NCI-H2196 treated with DMSO at 0.1 percent for 48 hours (cell line): Measurements from ENCODE around the gene DDX43.
"Not testable (repeated sequence)": the region's sequence is repeated elsewhere in the genome, so short reads cannot be mapped to it uniquely, and the experiment has no call there.

Source experiments
- DNase-seq: peaks from one replicate; lab custom pipeline; 2025; ENCODE audit not compliant: unreplicated experiment; lab: John Stamatoyannopoulos, UW

Gene DDX43

DNA sequence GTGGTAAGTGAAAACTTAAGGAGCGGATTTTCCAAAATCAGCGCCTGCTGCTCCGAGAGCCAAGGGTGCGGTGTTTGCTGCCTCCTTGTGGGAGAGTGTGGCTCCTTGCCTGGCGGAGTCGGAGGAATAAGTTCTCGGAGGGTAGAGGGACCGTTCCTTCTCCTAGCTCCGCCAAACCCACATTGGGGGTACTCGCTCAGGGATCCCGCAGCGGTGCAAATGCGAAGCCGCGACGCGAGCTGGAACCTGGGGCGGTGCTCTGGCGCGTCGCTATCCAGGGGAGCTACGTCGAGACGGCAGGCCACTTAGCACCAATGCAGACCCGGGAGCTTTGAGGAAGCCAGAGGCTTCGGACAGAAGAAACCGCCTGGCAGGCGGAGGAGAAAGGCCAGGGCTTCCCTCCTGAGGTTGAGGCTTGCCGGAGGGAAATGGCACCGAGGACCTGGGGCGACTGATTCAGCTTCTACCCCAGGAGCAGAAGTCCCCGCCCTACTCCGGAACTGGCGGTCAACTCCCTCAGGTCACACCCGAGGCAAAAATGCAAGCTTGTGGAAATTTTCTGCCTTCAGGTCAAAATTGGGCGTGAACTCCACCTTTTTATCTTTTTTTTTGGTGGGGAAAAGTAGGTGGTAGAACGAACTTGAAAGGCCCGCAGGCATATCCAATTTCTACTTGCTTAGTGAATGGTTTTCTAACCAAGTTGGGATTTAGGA, 5.7 kb upstream of the DDX43 start:
- peak; percentile 10 for DNase-seq

DNA sequence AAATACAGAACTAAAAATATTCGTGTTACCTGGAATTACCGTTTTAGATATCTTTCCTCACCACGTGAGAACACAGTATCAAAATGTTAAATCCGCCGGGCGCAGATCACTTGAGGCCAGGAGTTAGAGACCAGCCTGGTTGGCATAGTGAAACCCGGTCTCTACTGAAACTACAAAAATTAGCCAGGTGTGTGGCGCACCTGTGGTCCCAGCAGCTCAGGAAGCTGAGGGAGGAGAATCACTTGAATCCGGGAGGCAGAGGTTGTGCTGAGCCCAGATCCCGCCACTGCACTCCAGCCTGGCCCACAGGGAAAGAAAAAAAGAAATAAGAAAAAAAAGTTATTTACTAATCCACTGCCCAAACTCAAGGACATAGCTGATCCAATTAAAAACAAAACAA, 4.8 kb upstream of the DDX43 start:
- DNase-seq: no peak

DNA sequence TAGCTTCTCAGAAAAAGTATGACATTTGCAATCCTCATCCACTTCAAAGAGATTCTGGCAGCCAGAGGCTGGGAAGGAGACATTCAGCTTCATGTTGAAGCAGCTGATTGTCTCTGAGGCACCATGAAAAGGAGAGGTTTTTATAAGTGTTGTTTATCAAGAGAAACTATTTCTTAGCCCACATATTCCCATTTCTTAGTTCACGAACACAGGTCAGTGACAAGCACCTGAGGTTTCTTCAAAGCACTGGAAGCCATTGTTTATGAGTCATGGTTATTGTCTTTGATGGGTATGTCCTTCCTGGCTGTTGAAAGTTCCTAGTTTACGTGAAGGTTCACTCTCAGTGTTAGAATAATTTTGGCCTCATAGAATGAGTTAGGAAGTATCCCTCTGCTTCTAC, 3.0 kb upstream of the DDX43 start:
- no peak for DNase-seq

DNA sequence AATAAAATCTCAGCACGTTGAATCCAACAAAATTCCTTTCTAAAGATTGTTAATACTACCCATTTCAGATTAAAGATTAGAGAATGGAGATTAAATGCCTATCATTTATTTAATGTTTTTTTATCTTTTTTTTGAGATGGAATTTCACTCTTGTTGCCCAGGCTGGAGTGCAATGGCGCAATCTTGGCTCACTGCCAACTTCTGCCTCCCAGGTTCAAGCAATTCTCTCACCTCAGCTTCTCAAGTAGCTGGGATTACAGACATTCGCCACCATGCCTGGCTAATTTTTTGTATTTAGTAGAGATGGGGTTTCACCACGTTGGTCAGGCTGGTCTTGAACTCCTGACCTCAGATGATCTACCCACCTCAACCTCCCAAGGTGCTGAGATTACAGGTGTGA, 2.4 kb upstream of the DDX43 start:
- DNase-seq: not testable (repeated sequence)

DNA sequence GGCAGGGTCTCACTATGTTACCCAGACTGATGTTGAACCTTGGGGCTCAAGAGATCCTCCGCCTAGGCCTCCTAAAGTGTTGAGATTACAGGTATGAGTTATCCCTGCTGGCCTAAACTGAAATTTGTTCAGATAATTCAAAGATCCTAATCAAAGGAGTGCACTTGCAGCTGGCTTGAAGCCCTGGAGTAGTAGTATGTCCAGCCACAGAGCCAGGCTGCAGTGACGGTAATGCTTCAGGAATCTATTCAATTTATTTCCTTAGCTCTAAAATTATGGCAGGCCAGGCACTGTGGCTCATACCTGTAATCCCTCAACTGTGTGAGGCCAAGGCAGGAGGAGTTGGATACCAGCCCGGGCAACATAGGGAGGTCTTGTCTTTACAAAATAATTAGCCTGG, 1.4 kb upstream of the DDX43 start:
- DNase-seq: no peak

DNA sequence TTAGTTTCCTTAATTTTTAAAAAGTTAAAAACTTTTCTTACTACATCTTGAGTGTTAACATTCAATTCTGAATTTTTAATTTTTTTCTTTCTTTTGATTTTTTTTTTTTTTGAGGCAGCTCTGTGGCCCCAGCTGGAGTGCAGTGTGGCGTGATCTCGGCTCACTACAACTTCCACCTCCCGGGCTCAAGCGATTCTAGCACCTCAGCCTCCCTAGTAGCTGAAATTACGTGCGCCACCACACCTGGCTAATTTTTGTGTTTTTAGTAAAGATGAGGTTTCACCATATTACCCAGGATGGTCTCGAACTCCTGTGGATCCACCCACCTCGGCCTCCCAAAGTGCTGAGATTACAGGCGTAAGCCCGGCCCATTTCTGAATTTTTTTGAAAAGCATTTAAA, 1.2 kb downstream of the DDX43 start:
- no peak for DNase-seq

DNA sequence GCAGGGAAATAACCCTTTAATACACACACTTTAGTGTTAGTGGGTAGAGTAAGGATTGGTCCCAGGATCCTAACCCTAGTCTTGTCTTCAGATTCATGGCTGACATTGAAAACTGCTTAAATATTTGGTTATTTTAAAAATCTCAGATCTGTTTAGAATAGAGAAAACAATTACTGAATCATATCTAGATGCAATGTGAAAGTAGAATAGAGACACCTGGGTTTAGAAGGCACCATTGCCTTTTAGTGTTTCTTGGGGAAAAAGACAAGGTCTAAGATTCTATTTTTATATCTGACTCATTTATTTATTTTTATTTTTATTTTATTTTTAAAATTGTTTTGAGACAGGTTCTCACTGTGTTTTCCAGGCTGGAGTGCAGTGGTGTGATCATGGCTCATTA, 6.0 kb downstream of the DDX43 start:
- no peak for DNase-seq

DNA sequence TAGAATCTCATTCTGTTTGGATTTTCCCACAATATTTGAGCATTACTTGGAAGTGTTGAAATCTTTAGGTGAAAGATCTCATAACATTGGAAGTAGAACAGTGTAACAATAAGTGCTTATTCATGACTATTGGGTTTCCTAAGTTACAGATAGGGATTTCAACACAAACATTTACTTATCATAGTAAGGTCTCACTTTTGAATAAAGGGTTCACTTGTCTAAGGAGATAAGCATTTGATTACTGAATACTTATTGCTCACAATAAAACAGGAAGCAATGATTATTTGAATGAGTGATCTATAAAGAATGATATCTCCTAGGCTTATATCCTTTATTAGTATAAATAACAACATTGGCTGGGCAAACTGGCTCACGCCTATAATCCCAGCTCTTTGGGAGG, 14.8 kb downstream of the DDX43 start:
- no peak for DNase-seq

DNA sequence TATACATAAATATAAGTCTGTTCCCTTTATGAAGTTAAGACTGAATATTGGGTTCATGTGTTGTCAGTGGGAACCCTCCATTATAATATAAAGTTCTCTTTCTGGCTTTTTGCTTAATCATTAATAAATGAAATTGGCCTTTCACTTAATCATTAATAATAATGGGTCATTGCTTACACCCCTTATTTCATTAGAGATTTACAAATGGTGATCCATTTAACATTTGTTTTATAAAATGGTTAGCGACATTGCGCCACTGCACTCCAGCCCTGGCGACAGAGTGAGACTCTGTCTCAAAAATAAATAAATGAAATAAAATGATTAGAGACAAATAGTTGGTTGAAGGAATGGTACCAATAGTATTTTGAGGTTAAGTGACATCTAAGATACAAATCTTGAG, 18.5 kb downstream of the DDX43 start:
- no peak for DNase-seq

DNA sequence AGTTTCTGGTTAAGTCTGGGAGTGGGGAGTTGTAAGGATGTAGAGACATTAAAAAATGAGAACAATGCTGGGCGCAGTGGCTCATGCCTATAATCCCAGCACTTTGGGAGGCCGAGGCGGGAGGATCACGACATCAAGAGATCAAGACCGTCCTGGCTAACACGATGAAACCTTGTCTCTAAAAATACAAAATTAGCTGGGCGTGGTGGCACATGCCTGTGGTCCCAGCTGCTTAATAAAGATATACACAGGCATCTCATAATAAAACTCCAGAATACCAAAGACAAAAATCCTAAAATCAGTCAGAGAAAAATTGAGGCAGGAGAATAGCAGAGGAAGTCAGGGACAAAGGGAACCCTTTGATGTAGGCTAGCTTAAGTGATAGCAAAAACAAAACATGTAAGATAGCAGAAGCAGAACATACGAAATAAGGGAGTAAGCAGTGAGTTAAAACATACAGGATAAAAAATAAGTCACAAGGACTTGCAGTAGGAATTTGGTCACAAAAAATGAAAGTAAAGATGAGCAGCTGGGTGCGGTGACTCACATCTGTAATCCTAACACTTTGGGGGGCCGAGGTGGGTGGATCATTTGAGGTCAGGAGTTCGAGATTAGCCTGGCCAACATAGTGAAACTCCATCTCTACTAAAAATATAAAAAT, 23.6 kb downstream of the DDX43 start:
- DNase-seq: no peak

DNA sequence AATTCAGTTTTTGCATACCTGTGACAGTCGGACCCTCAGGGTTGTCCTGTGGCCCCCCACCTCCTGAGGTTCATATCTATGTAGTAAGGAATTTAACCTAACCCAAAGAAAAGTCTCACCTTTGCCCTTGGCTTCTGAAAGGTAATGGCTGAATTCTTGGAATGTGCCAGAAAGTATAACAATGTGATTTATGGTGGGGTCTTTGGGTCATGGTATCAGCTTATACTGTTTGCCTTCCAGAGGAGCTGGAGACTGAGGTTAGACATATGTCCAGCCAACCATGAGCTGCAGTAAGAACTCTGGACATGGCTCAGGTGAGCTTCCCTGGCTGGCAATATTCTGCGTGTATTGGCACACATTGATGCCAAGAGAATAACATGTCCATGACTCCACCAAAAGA, 26.9 kb downstream of the DDX43 start:
- no peak for DNase-seq

DNA sequence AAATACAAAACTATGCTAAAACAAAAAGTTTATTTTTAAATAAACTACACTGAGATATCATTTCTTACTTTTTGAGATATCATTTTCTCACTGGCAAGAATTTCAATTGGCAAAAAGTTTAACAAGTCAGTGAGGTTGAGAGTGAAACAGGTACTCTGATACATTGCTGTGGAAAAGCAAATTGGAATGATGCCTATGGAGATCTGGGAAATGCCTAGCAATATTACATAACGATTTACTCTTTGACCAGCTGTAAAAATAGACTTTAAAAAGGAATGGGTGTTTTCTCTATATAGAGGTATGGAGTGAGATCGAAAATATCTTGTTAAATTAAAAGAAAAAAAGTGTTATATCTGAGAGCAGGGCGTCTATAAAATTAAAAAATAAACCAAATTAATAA, 40.6 kb downstream of the DDX43 start:
- DNase-seq: no peak

DNA sequence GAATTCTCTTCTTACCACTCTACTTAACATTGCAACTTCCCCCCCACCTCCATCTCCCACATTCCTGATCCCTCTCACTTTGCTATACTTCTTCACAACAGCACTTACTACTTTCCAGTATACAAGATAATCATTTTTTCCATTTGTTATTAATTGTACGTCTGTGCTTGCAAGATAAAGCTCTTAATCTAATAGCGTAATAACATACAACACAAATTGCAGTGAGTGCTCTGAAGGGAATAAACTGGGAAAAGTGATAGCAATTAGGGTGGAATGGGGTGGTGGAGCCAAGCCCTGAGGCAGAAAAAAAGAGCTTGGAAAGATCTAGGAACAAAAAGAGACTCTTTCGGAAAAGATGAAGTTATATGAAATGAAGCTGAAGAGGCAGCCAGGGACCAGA, 48.9 kb downstream of the DDX43 start:
- no peak for DNase-seq

DNA sequence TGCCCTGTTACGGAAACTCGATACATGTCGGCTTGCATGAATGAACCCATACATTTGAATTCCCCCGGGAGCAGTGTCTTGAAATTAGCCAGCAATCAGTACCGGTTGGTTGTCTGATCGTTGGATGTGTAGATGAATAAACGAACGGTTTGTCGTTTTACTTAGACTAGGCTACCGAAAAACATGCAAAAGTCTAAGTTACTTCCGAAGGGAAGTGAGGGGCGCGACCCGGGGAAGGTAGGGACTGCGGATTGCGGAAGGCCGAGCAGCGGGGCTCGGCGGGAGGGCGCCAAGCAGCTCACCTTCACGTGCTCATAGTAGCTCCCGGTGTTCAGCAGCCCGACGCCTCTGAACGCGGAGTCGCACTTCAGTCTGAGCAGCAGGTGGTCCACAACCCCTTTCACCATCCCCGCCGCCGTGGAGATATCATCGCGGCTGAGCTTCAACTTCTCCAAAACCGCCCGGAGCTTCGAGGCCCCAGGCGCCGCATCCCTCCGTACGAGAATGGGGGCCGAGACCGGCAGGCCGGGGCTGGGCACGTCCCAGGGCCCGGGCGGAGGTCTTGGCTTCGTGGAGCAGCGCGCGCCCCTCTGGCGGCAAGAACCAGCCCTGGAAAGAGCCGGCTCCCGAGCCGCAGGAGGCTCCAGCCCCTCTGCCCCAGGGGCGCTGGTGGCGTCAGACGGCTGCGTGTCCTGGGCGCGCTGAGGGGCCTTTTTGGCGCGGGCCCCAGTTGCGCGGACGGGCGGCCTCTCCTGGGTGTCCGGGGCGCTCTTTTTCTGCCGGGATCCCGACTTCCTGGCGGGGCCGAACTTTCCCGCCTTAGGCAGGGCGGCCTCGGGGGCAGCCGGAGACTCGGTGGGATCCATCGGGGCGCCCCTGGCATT, 56.8 kb downstream of the DDX43 start:
- peak; percentile 16 for DNase-seq

DNA sequence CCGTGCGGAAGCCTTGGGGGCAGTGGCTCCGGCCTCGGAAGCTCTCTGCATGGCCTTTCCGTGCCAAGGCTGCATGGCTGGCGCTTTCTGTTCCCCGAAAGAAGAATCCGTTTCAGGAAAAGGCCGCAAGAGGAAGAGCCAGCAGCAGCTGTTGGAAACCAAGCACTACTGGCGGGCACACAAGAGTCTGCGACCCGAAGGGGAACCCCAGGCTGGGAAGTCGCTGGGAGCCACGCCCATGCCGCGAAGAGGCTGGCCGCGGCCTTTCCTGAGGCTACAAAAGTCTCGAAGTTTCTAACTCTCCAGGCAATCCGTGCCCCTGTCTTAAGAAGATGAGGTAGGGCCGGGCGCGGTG, 57.5 kb downstream of the DDX43 start, which contains the start of gene CGAS:
CGAS (minus strand) TSS at position 191 of the 355 bp plus-strand sequence; CDS start at position 75, 116 bp downstream.
- DNase-seq: peak; percentile 68

DNA sequence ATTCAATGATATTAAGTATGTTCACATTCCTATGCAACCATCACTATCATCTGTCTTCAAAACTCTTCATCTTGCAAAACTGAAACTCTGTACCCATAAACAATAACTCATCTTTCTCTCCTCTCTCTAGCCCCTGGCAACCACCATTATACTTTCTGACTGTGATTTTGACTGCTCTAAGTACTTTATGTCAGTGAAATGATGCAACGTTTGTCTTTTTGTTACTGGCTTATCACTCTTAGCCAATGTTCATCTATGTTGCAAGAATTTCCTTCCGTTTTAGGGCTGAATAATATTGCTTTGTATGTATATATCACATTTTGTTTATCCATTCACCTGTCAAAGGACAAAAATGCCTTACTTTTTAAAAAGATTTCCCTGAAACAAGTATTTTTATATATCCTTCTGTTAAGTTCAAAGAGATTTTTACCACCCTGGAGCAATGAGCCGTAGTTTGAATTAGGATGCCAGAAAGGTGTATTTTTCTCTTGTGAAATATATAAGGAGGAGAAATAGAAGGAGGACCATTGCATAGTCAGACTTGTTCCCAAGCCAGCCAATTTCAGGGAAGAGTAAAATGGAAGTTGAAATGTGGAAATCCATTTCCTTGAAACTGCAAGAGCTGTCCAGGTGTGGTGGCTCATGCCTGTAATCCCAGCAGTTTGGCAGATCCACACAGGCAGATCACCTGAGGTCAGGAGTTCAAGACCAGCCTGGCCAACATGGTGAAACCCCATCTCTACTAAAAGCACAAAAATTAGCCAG, 61.4 kb downstream of the DDX43 start:
- DNase-seq: no peak

DNA sequence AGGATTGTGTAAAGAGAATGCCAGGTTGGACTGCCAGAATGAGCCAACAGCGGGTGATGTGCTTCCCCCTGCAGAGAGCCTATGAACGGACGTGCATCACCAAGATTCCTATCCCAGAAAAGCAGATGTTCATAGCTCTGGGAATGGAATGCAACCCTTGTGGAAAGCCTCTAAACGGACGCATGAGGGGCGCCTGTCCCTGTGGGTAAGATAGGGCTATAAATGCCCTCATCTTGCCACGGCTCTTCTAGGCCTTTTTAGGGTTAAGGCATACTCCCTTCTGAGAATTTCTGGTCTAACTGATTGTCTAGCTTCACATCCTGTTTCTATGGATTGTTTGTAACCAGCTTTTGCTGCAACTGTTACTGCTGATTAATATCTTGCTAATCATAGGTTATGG, 64.8 kb downstream of the DDX43 start:
- not testable (repeated sequence) for DNase-seq

DNA sequence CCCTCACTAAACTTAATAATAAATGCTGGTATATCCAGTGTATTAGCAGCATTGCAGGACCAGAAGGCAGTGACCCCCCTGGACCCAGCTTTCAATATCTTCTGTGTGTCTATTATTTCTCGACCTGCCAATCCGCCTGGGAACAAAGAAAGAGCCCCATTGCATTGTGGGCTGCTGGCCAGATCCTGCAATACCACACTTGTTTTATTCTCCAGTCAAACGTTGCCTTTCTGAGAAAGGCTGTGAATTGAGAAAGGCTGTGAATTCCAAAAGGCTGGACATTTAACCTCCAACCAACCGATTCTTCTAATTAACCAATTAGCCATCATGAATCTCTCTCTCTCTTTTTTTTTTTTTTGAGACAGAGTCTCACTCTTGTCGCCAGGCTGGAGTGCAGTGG, 65.4 kb downstream of the DDX43 start:
- no peak for DNase-seq

DNA sequence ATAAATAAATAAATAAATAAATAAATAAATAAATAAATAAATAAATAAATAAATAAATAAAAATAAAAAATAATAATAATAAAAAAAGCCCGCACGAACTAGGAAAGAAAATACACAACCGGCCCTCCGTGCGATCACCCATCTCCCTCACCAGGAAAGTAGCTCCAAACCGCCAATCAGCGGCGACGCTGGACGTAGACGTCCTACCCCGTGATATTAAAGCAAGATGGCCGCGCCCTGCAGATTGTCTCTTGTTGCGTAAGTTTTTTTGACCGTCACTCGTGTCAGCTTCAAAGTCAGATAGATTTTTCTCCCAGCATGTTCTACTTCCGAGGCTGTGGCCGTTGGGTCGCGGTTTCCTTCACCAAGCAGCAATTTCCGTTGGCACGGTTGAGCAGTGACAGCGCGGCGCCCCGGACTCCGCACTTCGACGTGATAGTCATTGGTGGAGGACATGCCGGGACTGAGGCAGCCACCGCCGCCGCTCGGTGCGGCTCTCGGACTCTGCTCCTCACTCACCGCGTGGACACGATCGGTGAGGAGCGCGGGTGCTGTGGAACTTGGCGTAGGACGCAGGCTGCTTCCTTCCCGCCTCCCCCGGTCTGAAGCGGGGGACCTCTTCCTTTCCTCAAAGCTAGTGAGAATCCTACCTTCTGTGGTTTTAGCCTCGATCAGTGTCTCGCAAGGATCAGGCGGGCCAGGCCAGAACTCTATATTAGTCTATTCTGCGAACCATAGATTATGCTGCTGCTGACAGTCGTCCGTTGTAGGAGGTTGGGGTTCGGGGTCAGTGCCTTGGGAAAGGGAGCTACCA, 67.1 kb downstream of the DDX43 start, which contains the start of gene MTO1:
MTO1 (plus strand) TSS at position 201 of the 814 bp plus-strand sequence; CDS start at position 319, 118 bp downstream.
- peak; percentile 59 for DNase-seq
